LNCAP (cell line): Measurements from ENCODE around the gene FGF1.

Experiments used
- CTCF ChIP-seq: fragments of 450-650 bp; IDR thresholded peaks from 2 replicates; pipeline ENCODE4 v1.5.1; 2017; ENCODE audit warnings: mild to moderate bottlenecking

FGF1 gene

GRCh38 chr5:142585451-142585850, 100.4 kb downstream of the FGF1 start:
- no peak for TF ChIP-seq CTCF

- no peak for TF ChIP-seq CTCF
Measured at GRCh38 chr5:142584891-142585290, 101.0 kb downstream of the FGF1 start.

GRCh38 chr5:142578161-142578830, 107.6 kb downstream of the FGF1 start:
- TF ChIP-seq CTCF: no peak

GRCh38 chr5:142576804-142577203, 109.1 kb downstream of the FGF1 start:
- no peak for TF ChIP-seq CTCF

GRCh38 chr5:142576303-142576702, 109.6 kb downstream of the FGF1 start:
- no peak for TF ChIP-seq CTCF

GRCh38 chr5:142572006-142572405, 113.9 kb downstream of the FGF1 start:
- no peak for TF ChIP-seq CTCF

GRCh38 chr5:142571371-142571770, 114.5 kb downstream of the FGF1 start:
- no peak for TF ChIP-seq CTCF

- no peak for TF ChIP-seq CTCF
Measured at GRCh38 chr5:142569905-142570304, 116.0 kb downstream of the FGF1 start.
